Activated naive CD4-positive, alpha-beta T cell treated with anti-CD3 and anti-CD28 coated beads, Interleukin-2, amount 10 ng/mL, durations not matched to agents 7 days and 5 days (primary cell): ENCODE measurements around the gene ARHGAP44.

Experiments
- CTCF ChIA-PET: fragments of 350-600 bp; sonication (Branson Sonifier 250); formaldehyde crosslinking; loops from one replicate; lab custom pipeline; 2021; ENCODE audit warnings: antibody characterized with exemption; lab: Charles Lee
- DNase-seq: peaks from one replicate; pipeline ENCODE4 v3.0.0-alpha.2; 2020
- H3K27ac Mint-ChIP-seq: one replicate; pipeline ENCODE4 v1.8.0; 2021; ENCODE audit warnings: mild to moderate bottlenecking, moderate library complexity, mixed read lengths
- H3K27me3 Mint-ChIP-seq: one replicate; pipeline ENCODE4 v1.8.0; 2021; ENCODE audit warnings: mild to moderate bottlenecking, mixed read lengths
- H3K36me3 Mint-ChIP-seq: one replicate; pipeline ENCODE4 v1.8.0; 2021; ENCODE audit warnings: mixed read lengths
- H3K4me1 Mint-ChIP-seq: one replicate; pipeline ENCODE4 v1.8.0; 2021; ENCODE audit warnings: mixed read lengths
- H3K4me3 Mint-ChIP-seq: one replicate; pipeline ENCODE4 v1.8.0; 2021; ENCODE audit warnings: mild to moderate bottlenecking, moderate library complexity, mixed read lengths
- H3K9me3 Mint-ChIP-seq: one replicate; pipeline ENCODE4 v1.8.0; 2021; ENCODE audit warnings: mixed read lengths

The ARHGAP44 gene

GRCh38 chr17:12896180-12896785 lies 107.0 kb downstream of the ARHGAP44 start:
- H3K36me3 Mint-ChIP-seq: no peaks in the 10 kb centered on the region
- no peak overlapping the region for H3K27ac Mint-ChIP-seq
- no peaks in the 10 kb centered on the region for H3K4me1 Mint-ChIP-seq
- DNase-seq: no peak
- H3K9me3 Mint-ChIP-seq: peaks cover 20% of the 10 kb centered on the region
- CTCF ChIA-PET: no interaction called here
- no peaks in the 10 kb centered on the region for H3K27me3 Mint-ChIP-seq
- H3K4me3 Mint-ChIP-seq: no peak overlapping the region

GRCh38 chr17:12898110-12898509 lies 108.8 kb downstream of the ARHGAP44 start:
- Mint-ChIP-seq H3K9me3 (peaks cover 21% of the 10 kb centered on the region), H3K36me3 (no peaks in the 10 kb centered on the region), H3K27me3 (no peaks in the 10 kb centered on the region), H3K4me3 (no peak overlapping the region), H3K4me1 (no peaks in the 10 kb centered on the region), H3K27ac (no peak overlapping the region)
- CTCF ChIA-PET: no interaction called here
- DNase-seq: no peak

GRCh38 chr17:12899604-12900003 lies 110.3 kb downstream of the ARHGAP44 start:
- CTCF ChIA-PET: no interaction called here
- Mint-ChIP-seq H3K36me3 (no peaks in the 10 kb centered on the region), H3K27ac (no peak overlapping the region), H3K4me3 (no peak overlapping the region), H3K27me3 (no peaks in the 10 kb centered on the region), H3K9me3 (peaks cover 22% of the 10 kb centered on the region), H3K4me1 (no peaks in the 10 kb centered on the region)
- no peak for DNase-seq

GRCh38 chr17:12900474-12900873 lies 111.2 kb downstream of the ARHGAP44 start:
- Mint-ChIP-seq H3K27me3 (no peaks in the 10 kb centered on the region), H3K27ac (no peak overlapping the region), H3K4me3 (no peak overlapping the region), H3K9me3 (peaks cover 23% of the 10 kb centered on the region), H3K4me1 (no peaks in the 10 kb centered on the region), H3K36me3 (no peaks in the 10 kb centered on the region)
- no peak for DNase-seq
- CTCF ChIA-PET: no interaction called here

- Mint-ChIP-seq H3K9me3 (peaks cover 24% of the 10 kb centered on the region), H3K27me3 (no peaks in the 10 kb centered on the region), H3K36me3 (no peaks in the 10 kb centered on the region), H3K4me3 (no peak overlapping the region), H3K27ac (no peak overlapping the region), H3K4me1 (no peaks in the 10 kb centered on the region)
- CTCF ChIA-PET: no interaction called here
- no peak for DNase-seq
These were observed 112.7 kb downstream of the ARHGAP44 start for GRCh38 chr17:12902046-12902445.

GRCh38 chr17:12907477-12907876 lies 118.2 kb downstream of the ARHGAP44 start:
- no peaks in the 10 kb centered on the region for H3K36me3 Mint-ChIP-seq
- peaks cover 14% of the 10 kb centered on the region for H3K9me3 Mint-ChIP-seq
- H3K4me3 Mint-ChIP-seq: no peak overlapping the region
- DNase-seq: no peak
- H3K4me1 Mint-ChIP-seq: no peaks in the 10 kb centered on the region
- H3K27ac Mint-ChIP-seq: no peak overlapping the region
- H3K27me3 Mint-ChIP-seq: no peaks in the 10 kb centered on the region
- CTCF ChIA-PET: no interaction called here

- CTCF ChIA-PET: no interaction called here
- Mint-ChIP-seq H3K4me3 (no peak overlapping the region), H3K9me3 (peaks cover 16% of the 10 kb centered on the region), H3K36me3 (no peaks in the 10 kb centered on the region), H3K27ac (no peak overlapping the region), H3K27me3 (no peaks in the 10 kb centered on the region), H3K4me1 (no peaks in the 10 kb centered on the region)
- no peak for DNase-seq
These were observed 119.7 kb downstream of the ARHGAP44 start for GRCh38 chr17:12909046-12909445.

- peaks cover 14% of the 10 kb centered on the region for H3K9me3 Mint-ChIP-seq
- H3K27ac Mint-ChIP-seq: no peak overlapping the region
- H3K27me3 Mint-ChIP-seq: no peaks in the 10 kb centered on the region
- no peaks in the 10 kb centered on the region for H3K36me3 Mint-ChIP-seq
- no peaks in the 10 kb centered on the region for H3K4me1 Mint-ChIP-seq
- H3K4me3 Mint-ChIP-seq: no peak overlapping the region
- no peak for DNase-seq
- CTCF ChIA-PET: no interaction called here
These were observed 120.2 kb downstream of the ARHGAP44 start for GRCh38 chr17:12909511-12909910.

GRCh38 chr17:12911239-12911638 lies 121.9 kb downstream of the ARHGAP44 start:
- no peak overlapping the region for H3K27ac Mint-ChIP-seq
- H3K4me3 Mint-ChIP-seq: no peak overlapping the region
- no peaks in the 10 kb centered on the region for H3K27me3 Mint-ChIP-seq
- peaks cover 12% of the 10 kb centered on the region for H3K9me3 Mint-ChIP-seq
- H3K4me1 Mint-ChIP-seq: no peaks in the 10 kb centered on the region
- H3K36me3 Mint-ChIP-seq: no peaks in the 10 kb centered on the region
- DNase-seq: no peak
- CTCF ChIA-PET: no interaction called here

GRCh38 chr17:12917399-12917798 lies 128.1 kb downstream of the ARHGAP44 start:
- Mint-ChIP-seq H3K4me1 (no peaks in the 10 kb centered on the region), H3K36me3 (no peaks in the 10 kb centered on the region), H3K27ac (no peak overlapping the region), H3K9me3 (peaks cover 9% of the 10 kb centered on the region), H3K27me3 (no peaks in the 10 kb centered on the region), H3K4me3 (no peak overlapping the region)
- DNase-seq: no peak
- CTCF ChIA-PET: no interaction called here

- Mint-ChIP-seq H3K27me3 (no peaks in the 10 kb centered on the region), H3K36me3 (no peaks in the 10 kb centered on the region), H3K27ac (no peak overlapping the region), H3K4me3 (no peak overlapping the region), H3K4me1 (no peaks in the 10 kb centered on the region), H3K9me3 (peaks cover 7% of the 10 kb centered on the region)
- CTCF ChIA-PET: no interaction called here
- DNase-seq: no peak
These were observed 128.8 kb downstream of the ARHGAP44 start for GRCh38 chr17:12918142-12918541.

GRCh38 chr17:12922120-12922519 lies 132.8 kb downstream of the ARHGAP44 start:
- CTCF ChIA-PET: no interaction called here
- Mint-ChIP-seq H3K36me3 (no peaks in the 10 kb centered on the region), H3K4me1 (no peaks in the 10 kb centered on the region), H3K27ac (no peak overlapping the region), H3K27me3 (no peaks in the 10 kb centered on the region), H3K9me3 (peaks cover 5% of the 10 kb centered on the region), H3K4me3 (no peak overlapping the region)
- no peak for DNase-seq

GRCh38 chr17:12924614-12925013 lies 135.3 kb downstream of the ARHGAP44 start:
- H3K4me1 Mint-ChIP-seq: no peaks in the 10 kb centered on the region
- no peak overlapping the region for H3K4me3 Mint-ChIP-seq
- no peaks in the 10 kb centered on the region for H3K36me3 Mint-ChIP-seq
- DNase-seq: no peak
- H3K27me3 Mint-ChIP-seq: no peaks in the 10 kb centered on the region
- peaks cover 5% of the 10 kb centered on the region for H3K9me3 Mint-ChIP-seq
- CTCF ChIA-PET: no interaction called here
- H3K27ac Mint-ChIP-seq: no peak overlapping the region

- no peak for DNase-seq
- CTCF ChIA-PET: no interaction called here
- Mint-ChIP-seq H3K4me3 (no peak overlapping the region), H3K27me3 (no peaks in the 10 kb centered on the region), H3K9me3 (no peaks in the 10 kb centered on the region), H3K27ac (no peak overlapping the region), H3K4me1 (no peaks in the 10 kb centered on the region), H3K36me3 (no peaks in the 10 kb centered on the region)
These were observed 137.7 kb downstream of the ARHGAP44 start for GRCh38 chr17:12927001-12927400.

- Mint-ChIP-seq H3K9me3 (no peaks in the 10 kb centered on the region), H3K27me3 (no peaks in the 10 kb centered on the region), H3K4me3 (no peak overlapping the region), H3K27ac (no peak overlapping the region), H3K36me3 (no peaks in the 10 kb centered on the region), H3K4me1 (no peaks in the 10 kb centered on the region)
- CTCF ChIA-PET: no interaction called here
- DNase-seq: no peak
These were observed 138.5 kb downstream of the ARHGAP44 start for GRCh38 chr17:12927541-12928425.
